Activated CD4-positive, CD25-positive, alpha-beta regulatory T cell treated with anti-CD3 and anti-CD28 coated beads, Interleukin-2, amount 50 U/mL, for 16 hours (primary cell): Measurements from ENCODE around the gene C12orf57.

Experiments used
- DNase-seq: peaks from one replicate; pipeline ENCODE4 v3.0.0-alpha.2; 2020; ENCODE audit warnings: low read depth, low spot score

Gene C12orf57

DNA sequence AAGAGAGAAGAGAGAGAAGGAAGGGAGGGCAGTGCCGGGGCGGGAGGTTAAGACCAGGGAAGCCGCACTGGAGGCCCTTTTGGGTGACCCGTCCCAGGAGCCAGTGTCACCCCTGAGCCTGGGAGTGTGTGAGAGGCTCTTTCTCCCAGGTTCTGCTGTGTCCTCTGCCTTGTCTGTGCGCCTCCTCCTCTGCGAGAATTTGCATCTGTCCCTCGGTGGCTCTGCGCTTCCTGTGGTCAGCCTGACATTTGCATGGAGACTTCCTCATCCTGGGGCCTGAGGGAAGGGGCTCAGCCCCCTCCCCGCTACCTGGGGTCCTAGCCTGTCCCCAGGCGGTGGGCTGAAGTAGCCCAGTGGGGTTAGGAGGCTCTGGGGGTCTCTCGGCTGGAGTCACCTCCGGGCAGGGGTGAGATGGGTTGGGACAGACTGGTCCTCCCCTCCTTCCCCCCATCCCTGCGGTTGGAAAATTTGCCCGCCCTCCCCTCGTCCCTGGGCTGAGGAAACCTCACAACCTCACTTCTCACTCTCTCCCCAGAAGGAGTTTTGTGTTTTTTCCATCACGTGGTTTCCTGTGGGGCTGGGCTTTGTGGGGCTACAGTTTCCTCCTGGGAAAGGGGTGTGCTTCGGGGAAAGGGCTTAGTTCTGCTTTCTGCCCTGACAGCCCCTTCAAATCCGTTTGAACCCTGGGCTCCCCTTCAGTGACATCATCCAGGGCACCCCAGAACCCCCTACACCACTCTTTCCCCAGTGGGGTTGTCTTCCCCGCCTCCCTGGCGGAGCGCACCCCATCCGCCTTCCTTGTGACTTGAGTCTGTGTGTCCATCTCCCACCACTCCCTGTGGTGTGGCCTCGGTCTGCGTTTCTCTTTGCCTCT, 9.9 kb downstream of the C12orf57 start:
- peak; percentile 70 for DNase-seq

GRCh38 chr12:6954316-6955107, 10.7 kb downstream of the C12orf57 start:
- no peak for DNase-seq

GRCh38 chr12:6955108-6956020, 11.5 kb downstream of the C12orf57 start:
- no peak for DNase-seq

DNA sequence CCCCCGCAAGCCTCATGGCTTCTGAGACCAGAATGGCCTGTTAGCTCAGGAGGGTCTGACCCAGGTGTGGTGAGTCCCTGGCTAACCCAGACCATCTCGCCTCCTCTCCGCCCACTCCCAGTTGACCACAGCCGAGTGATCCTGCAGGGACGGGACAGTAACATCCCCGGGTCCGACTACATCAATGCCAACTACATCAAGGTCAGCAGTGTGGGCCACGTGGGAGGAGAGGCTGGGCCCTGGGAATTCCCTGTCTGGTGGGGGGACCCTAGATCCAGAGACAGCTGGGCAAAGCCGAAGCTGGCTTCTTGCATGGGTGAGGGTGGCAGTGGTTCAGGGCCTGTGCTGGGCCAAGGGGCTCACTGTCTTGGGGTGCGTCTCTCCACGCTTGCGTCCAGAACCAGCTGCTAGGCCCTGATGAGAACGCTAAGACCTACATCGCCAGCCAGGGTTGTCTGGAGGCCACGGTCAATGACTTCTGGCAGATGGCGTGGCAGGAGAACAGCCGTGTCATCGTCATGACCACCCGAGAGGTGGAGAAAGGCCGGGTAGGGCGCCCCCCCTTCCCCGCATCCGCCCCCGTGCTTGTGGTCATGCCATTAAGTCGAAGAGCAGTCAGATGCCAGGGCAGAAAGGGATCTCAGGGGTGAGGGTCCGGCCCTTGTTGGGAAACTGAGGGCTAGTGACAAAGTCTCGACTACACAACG, 12.4 kb downstream of the C12orf57 start:
- DNase-seq: no peak

DNA sequence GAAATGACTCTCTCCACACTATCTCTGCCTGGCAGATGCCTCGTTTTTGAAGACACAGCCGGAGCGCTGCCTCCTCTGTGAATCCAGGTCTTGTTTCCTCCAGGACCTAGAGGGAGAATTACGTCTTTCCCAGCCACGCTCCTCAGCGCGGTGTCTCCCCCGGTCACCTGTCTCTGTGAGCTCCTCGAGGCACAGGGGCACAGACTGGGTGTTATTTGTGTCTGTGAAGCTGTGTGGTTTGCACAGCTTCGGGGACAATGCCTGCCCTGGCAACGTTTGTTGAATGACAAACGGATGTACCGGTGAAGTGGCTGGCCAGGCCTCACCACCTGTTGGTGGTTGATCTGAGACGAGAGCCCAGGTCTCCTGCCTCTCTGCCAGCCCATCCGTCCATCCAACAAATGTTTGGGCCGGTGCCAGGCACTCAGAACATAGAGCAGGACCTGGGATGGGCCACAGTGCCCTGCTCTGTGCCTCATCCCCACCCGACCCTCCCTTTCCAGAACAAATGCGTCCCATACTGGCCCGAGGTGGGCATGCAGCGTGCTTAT, 13.4 kb downstream of the C12orf57 start:
- DNase-seq: no peak

GRCh38 chr12:6957741-6958608, 14.2 kb downstream of the C12orf57 start:
- DNase-seq: no peak

- no peak for DNase-seq
These were observed 14.8 kb downstream of the C12orf57 start for GRCh38 chr12:6958609-6959057.

GRCh38 chr12:6959058-6959804, 15.4 kb downstream of the C12orf57 start:
- peak; percentile 60 for DNase-seq

GRCh38 chr12:6959805-6960592, 16.2 kb downstream of the C12orf57 start:
- no peak for DNase-seq

GRCh38 chr12:6960593-6961277, 16.9 kb downstream of the C12orf57 start:
- DNase-seq: no peak

GRCh38 chr12:6961278-6961694, 17.5 kb downstream of the C12orf57 start:
- DNase-seq: peak; percentile 85

DNA sequence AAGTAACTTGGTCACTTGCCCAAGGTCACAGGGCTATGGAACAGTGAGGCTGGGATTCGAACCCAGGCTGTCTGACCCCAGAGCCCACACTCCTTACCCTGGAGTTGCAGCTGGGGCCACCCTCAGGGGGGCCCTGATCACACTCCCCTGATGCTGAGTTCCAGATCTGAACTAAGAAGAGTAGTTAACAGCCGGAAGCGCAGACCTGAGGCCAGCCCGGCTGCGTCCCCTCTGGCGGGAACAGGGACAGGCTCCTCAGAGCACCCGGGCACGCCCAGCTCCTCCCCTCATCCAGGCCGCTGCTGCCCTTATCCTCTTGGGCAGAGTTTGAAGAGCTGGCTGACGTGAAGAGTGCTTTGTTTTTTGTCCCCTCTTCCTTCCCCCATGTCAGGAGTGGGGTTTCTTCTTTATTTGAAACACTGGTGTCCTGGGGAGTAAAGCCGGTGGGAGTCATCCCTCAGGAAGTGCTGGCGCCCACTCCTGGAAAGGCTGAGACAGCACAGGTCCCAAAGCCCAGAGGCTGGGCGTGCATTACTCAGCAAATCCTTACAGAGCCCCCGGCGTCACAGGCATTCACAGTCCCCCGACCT, 18.0 kb downstream of the C12orf57 start:
- no peak for DNase-seq

DNA sequence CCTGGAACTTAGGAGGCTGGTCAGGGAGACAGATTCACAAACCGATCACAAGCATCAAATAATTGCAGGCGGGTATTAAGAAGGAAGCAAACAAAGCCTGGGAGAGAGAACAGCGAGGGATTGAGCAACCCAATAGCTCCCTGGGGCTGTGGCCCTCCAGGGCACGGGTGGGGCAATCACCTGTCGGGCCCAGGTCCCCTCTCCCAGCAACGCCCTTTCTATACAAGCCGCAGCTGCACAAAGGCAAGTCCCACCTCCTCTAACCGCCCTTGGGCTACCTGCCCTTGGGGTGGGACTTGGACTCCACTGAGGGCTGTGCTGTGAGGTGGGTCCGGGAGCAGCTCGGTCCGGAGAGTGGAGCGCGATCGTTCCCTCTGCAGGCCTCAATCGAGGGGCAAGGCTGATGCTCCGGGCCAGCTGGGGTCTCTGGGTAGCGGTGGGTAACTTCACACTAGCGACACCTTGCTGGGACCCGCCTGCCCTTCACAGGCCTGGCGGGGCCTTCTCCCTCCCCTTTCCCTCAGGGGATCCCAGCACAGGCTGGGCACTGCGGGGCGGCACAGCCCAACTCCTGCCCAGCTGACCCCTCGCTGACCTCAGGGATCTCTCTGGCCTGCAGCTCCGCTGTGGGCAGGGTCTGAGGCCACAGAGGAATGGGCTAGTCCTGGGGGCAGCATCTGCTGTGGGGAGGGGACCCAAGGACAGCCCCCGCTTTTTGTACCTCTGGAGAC, 18.6 kb downstream of the C12orf57 start:
- DNase-seq: no peak

- no peak for DNase-seq
These were observed 19.4 kb downstream of the C12orf57 start for GRCh38 chr12:6963016-6963731.

- DNase-seq: no peak
These were observed 20.1 kb downstream of the C12orf57 start for GRCh38 chr12:6963791-6964413.
